Cerebellar nuclear complex (tissue), 1 donor: ENCODE results near the gene VMP1.
"Not testable (repeated sequence)": the region's sequence is repeated elsewhere in the genome, so short reads cannot be mapped to it uniquely, and the experiment has no call there.

ENCODE experiments used
- DNase-seq, 2 experiments: peaks; one replicate each; lab custom pipeline; 2025; lab: John Stamatoyannopoulos, UW

The VMP1 gene

GRCh38 chr17:59841091-59841881, 133.8 kb downstream of the VMP1 start:
- DNase-seq, result not testable (repeated sequence)

GRCh38 chr17:59841882-59842263, 134.4 kb downstream of the VMP1 start:
- DNase-seq, result not testable (repeated sequence)

GRCh38 chr17:59842901-59843652, 135.6 kb downstream of the VMP1 start:
- DNase-seq, result no peak

- no peak for DNase-seq
These were observed 137.6 kb downstream of the VMP1 start for GRCh38 chr17:59844884-59845594.

- DNase-seq, result no peak
These were observed 138.3 kb downstream of the VMP1 start for GRCh38 chr17:59845595-59846393.

GRCh38 chr17:59846394-59847165, 139.1 kb downstream of the VMP1 start:
- DNase-seq, result no peak

GRCh38 chr17:59848385-59848668, 140.9 kb downstream of the VMP1 start:
- DNase-seq, result no peak

GRCh38 chr17:59848778-59849177, 141.3 kb downstream of the VMP1 start:
- no peak for DNase-seq

GRCh38 chr17:59850311-59850710, 142.9 kb downstream of the VMP1 start:
- DNase-seq, result not testable (repeated sequence)

- DNase-seq, result no peak
These were observed 144.3 kb downstream of the VMP1 start for GRCh38 chr17:59851439-59852375.

GRCh38 chr17:59852847-59853167, 145.4 kb downstream of the VMP1 start:
- not testable (repeated sequence) for DNase-seq

GRCh38 chr17:59853168-59853918, 145.9 kb downstream of the VMP1 start:
- DNase-seq, result no peak

- DNase-seq, result not testable (repeated sequence)
These were observed 146.7 kb downstream of the VMP1 start for GRCh38 chr17:59853919-59854729.

- DNase-seq, result no peak
These were observed 149.7 kb downstream of the VMP1 start for GRCh38 chr17:59856859-59857794.

GRCh38 chr17:59858167-59858816, 150.8 kb downstream of the VMP1 start:
- no peak for DNase-seq

GRCh38 chr17:59858932-59859331, 151.5 kb downstream of the VMP1 start:
- DNase-seq, result no peak

GRCh38 chr17:59859444-59860025, 152.1 kb downstream of the VMP1 start:
- no peak for DNase-seq
